Measurements from ENCODE around the gene SPRTN.

The SPRTN gene

DNA sequence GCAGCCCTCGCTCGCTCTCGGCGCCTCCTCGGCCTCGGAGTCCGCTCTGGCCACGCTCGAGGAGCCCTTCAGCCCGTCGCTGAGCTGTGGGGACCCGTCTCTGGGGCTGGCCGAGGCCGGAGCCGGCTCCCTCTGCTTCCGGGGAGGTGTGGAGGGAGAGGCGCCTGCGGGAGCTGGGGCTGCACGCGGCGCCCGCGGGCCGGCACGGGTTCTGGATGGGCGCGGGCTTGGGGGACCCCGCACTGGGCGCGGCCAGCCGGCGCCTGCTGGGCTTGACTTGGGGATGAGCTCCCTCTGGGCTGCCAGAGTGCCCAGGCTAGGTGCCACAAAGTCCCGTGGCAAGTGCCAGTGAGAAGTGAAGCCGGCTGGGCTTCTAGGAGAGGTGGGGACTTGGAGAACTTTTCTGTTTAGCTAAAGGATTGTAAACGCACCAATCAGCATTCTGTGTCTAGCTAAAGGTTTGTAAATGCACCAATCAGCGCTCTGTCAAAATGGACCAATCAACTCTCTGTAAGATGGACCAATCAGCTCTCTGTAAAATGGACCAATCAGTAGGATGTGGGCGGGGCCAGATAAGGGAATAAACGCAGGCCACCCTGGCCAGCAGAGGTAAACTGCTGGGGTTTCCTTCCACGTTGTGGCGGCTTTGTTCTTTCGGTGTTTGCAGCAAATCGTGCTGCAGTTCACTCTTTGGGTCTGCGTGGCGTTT is 20.6 kb upstream of the SPRTN start:
- FAIRE-seq, result no peak
- TF ChIP-seq SPI1 (IDR thresholded peaks at IDR 0.05; ENCODE audit: low read depth, low read length) (no peak), POLR2AphosphoS5 (IDR thresholded peaks at IDR 0.05; ENCODE audit: low read depth, low read length) (no peak), POLR2A (IDR thresholded peaks at IDR 0.05; ENCODE audit: low read depth, low read length) (no peak), PAX5 (IDR thresholded peaks at IDR 0.05; ENCODE audit: insufficient read depth, low read length, severe bottlenecking) (no peak), POU2F2 (IDR thresholded peaks at IDR 0.05; ENCODE audit: low read depth, low read length) (no peak), TAF1 (IDR thresholded peaks at IDR 0.05; ENCODE audit: low read depth, low read length) (no peak)

GRCh38 chr1:231318015-231318355 is 20.1 kb upstream of the SPRTN start:
- DNase-seq (ENCODE audit: insufficient read length, low spot score) (no peak), FAIRE-seq (no peak)
- TF ChIP-seq PAX5 (IDR thresholded peaks at IDR 0.05; ENCODE audit: insufficient read depth, low read length, severe bottlenecking), result no peak
- TF ChIP-seq TAF1 (IDR thresholded peaks at IDR 0.05; ENCODE audit: low read depth, low read length), result no peak
- no peak for TF ChIP-seq POLR2A (IDR thresholded peaks at IDR 0.05; ENCODE audit: low read depth, low read length)
- TF ChIP-seq SPI1 (IDR thresholded peaks at IDR 0.05; ENCODE audit: low read depth, low read length), result no peak
- TF ChIP-seq POU2F2 (IDR thresholded peaks at IDR 0.05; ENCODE audit: low read depth, low read length), result no peak
- no peak for TF ChIP-seq POLR2AphosphoS5 (IDR thresholded peaks at IDR 0.05; ENCODE audit: low read depth, low read length)

More for the DNA sequence above, 20.6 kb upstream of the SPRTN start:
- no peak for DNase-seq (ENCODE audit: insufficient read length, low spot score)

DNA sequence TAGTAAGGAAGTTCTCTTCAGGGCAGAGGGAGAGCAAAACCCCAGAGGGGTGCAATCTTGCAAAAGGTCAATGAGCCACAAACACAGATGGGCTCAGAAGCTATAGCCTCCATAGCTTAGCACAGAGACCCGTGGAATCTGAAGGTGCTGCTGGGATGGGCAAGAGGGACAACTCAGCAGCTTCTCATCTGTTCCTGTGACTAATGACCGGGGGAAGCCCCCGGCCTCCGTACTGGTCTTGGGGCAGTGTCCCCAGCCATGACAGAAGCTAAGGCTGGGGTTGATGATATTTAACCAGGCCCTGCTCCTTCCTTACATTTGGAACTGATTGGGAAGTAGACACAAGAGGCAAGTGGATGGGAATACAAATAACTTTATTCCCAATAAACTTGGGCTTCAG is 19.5 kb upstream of the SPRTN start:
- FAIRE-seq (no peak), DNase-seq (ENCODE audit: insufficient read length, low spot score) (no peak)
- TF ChIP-seq POLR2AphosphoS5 (IDR thresholded peaks at IDR 0.05; ENCODE audit: low read depth, low read length) (no peak), SPI1 (IDR thresholded peaks at IDR 0.05; ENCODE audit: low read depth, low read length) (no peak), POU2F2 (IDR thresholded peaks at IDR 0.05; ENCODE audit: low read depth, low read length) (no peak), PAX5 (IDR thresholded peaks at IDR 0.05; ENCODE audit: insufficient read depth, low read length, severe bottlenecking) (no peak)

DNA sequence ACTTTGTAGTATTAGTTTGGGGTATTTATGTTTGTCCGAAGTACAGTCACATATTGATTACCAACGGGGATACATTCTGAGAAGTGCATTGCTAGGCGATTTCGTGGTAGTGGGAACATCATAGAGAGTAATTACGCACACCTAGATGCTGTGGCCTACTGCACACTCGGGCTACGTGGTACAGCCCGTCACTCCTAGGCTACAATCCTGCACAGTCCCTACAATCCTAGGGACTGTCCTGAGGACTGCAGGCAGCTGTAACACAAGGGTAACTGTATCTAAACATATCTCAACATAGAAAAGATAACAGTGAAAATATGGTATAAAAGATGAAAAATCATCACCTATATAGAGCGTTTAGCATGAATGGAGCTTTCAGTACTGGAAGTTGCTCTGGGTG is 19.0 kb upstream of the SPRTN start:
- FAIRE-seq, result no peak

GRCh38 chr1:231322880-231323530 is 15.1 kb upstream of the SPRTN start:
- no peak for FAIRE-seq
- no peak for DNase-seq (ENCODE audit: insufficient read length, low spot score)
- no peak for TF ChIP-seq SPI1 (IDR thresholded peaks at IDR 0.05; ENCODE audit: low read depth, low read length)
- no peak for TF ChIP-seq POLR2A (IDR thresholded peaks at IDR 0.05; ENCODE audit: low read depth, low read length)
- TF ChIP-seq POLR2AphosphoS5 (IDR thresholded peaks at IDR 0.05; ENCODE audit: low read depth, low read length), result no peak
- TF ChIP-seq TAF1 (IDR thresholded peaks at IDR 0.05; ENCODE audit: low read depth, low read length), result no peak
- TF ChIP-seq POU2F2 (IDR thresholded peaks at IDR 0.05; ENCODE audit: low read depth, low read length), result no peak
- TF ChIP-seq PAX5 (IDR thresholded peaks at IDR 0.05; ENCODE audit: insufficient read depth, low read length, severe bottlenecking), result no peak

More for the DNA sequence above, 19.0 kb upstream of the SPRTN start:
- TF ChIP-seq POU2F2 (IDR thresholded peaks at IDR 0.05; ENCODE audit: low read depth, low read length), result no peak
- no peak for TF ChIP-seq SPI1 (IDR thresholded peaks at IDR 0.05; ENCODE audit: low read depth, low read length)
- TF ChIP-seq TAF1 (IDR thresholded peaks at IDR 0.05; ENCODE audit: low read depth, low read length), result no peak
- TF ChIP-seq POLR2A (IDR thresholded peaks at IDR 0.05; ENCODE audit: low read depth, low read length), result no peak
- no peak for TF ChIP-seq POLR2AphosphoS5 (IDR thresholded peaks at IDR 0.05; ENCODE audit: low read depth, low read length)
- DNase-seq (ENCODE audit: insufficient read length, low spot score), result no peak

GRCh38 chr1:231324660-231325059 is 13.4 kb upstream of the SPRTN start:
- FAIRE-seq (no peak), DNase-seq (ENCODE audit: insufficient read length, low spot score) (no peak)
- no peak for TF ChIP-seq POU2F2 (IDR thresholded peaks at IDR 0.05; ENCODE audit: low read depth, low read length)
- no peak for TF ChIP-seq TAF1 (IDR thresholded peaks at IDR 0.05; ENCODE audit: low read depth, low read length)
- TF ChIP-seq PAX5 (IDR thresholded peaks at IDR 0.05; ENCODE audit: insufficient read depth, low read length, severe bottlenecking), result no peak
- TF ChIP-seq SPI1 (IDR thresholded peaks at IDR 0.05; ENCODE audit: low read depth, low read length), result no peak
- TF ChIP-seq POLR2AphosphoS5 (IDR thresholded peaks at IDR 0.05; ENCODE audit: low read depth, low read length), result no peak
- TF ChIP-seq POLR2A (IDR thresholded peaks at IDR 0.05; ENCODE audit: low read depth, low read length), result no peak

GRCh38 chr1:231326248-231326647 is 11.8 kb upstream of the SPRTN start:
- DNase-seq (ENCODE audit: insufficient read length, low spot score) (no peak), FAIRE-seq (no peak)
- TF ChIP-seq POU2F2 (IDR thresholded peaks at IDR 0.05; ENCODE audit: low read depth, low read length) (no peak), PAX5 (IDR thresholded peaks at IDR 0.05; ENCODE audit: insufficient read depth, low read length, severe bottlenecking) (no peak), POLR2A (IDR thresholded peaks at IDR 0.05; ENCODE audit: low read depth, low read length) (no peak), POLR2AphosphoS5 (IDR thresholded peaks at IDR 0.05; ENCODE audit: low read depth, low read length) (no peak), SPI1 (IDR thresholded peaks at IDR 0.05; ENCODE audit: low read depth, low read length) (no peak), TAF1 (IDR thresholded peaks at IDR 0.05; ENCODE audit: low read depth, low read length) (no peak)

DNA sequence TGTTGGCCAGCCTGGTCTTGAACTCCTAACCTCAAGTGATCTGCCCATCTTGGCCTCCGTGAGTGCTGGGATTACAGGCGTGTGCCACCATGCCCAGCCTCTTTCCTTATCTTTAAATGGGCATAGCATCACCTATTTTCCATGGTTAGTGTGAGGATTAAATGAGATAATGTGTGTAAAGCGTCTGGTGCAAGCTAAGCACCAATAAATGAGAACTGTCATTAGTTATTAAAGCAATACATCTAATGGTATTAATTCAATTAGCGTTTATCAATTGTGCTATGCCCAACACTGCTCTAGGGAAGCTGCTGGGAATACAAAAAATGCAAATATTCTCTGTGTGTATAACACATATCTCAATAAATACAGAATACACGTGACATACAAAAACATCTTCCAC is 10.5 kb upstream of the SPRTN start:
- TF ChIP-seq TAF1 (IDR thresholded peaks at IDR 0.05; ENCODE audit: low read depth, low read length) (no peak), SPI1 (IDR thresholded peaks at IDR 0.05; ENCODE audit: low read depth, low read length) (no peak), PAX5 (IDR thresholded peaks at IDR 0.05; ENCODE audit: insufficient read depth, low read length, severe bottlenecking) (no peak), POU2F2 (IDR thresholded peaks at IDR 0.05; ENCODE audit: low read depth, low read length) (no peak), POLR2AphosphoS5 (IDR thresholded peaks at IDR 0.05; ENCODE audit: low read depth, low read length) (no peak), POLR2A (IDR thresholded peaks at IDR 0.05; ENCODE audit: low read depth, low read length) (no peak)
- DNase-seq (ENCODE audit: insufficient read length, low spot score) (no peak), FAIRE-seq (no peak)

DNA sequence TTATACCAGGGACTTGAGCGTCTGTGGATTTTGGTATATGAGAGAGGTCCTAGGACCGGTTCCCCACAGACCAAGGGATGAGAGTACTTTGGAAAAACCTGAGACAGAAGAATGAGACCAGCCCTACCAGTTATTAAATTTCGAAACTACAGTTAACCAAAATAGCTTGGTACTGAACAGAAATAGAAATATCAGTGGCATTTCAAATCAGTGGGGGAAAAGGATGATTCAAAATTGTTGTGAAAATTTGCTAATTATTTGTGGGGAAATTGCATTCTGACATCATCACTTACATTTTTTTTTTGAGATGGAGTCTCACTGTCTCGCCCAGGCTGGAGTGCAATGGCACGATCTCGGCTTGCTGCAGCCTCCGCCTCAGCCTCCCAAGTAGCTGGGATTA is 8.6 kb upstream of the SPRTN start:
- DNase-seq (ENCODE audit: insufficient read length, low spot score), result no peak
- FAIRE-seq, result no peak
- TF ChIP-seq TAF1 (IDR thresholded peaks at IDR 0.05; ENCODE audit: low read depth, low read length), result no peak
- TF ChIP-seq PAX5 (IDR thresholded peaks at IDR 0.05; ENCODE audit: insufficient read depth, low read length, severe bottlenecking), result no peak
- no peak for TF ChIP-seq POLR2A (IDR thresholded peaks at IDR 0.05; ENCODE audit: low read depth, low read length)

- FAIRE-seq, result no peak
- TF ChIP-seq POLR2A (IDR thresholded peaks at IDR 0.05; ENCODE audit: low read depth, low read length) (no peak), POLR2AphosphoS5 (IDR thresholded peaks at IDR 0.05; ENCODE audit: low read depth, low read length) (no peak), SPI1 (IDR thresholded peaks at IDR 0.05; ENCODE audit: low read depth, low read length) (no peak), TAF1 (IDR thresholded peaks at IDR 0.05; ENCODE audit: low read depth, low read length) (no peak), POU2F2 (IDR thresholded peaks at IDR 0.05; ENCODE audit: low read depth, low read length) (no peak), PAX5 (IDR thresholded peaks at IDR 0.05; ENCODE audit: insufficient read depth, low read length, severe bottlenecking) (no peak)
- DNase-seq (ENCODE audit: insufficient read length, low spot score), result no peak
Measured at GRCh38 chr1:231332761-231333160, 5.3 kb upstream of the SPRTN start.

Measured in GM12891 (cell line).